Amniotic stem cell (primary cell): Measurements from ENCODE around the gene DAZAP1.
"Not testable (repeated sequence)": the region's sequence is repeated elsewhere in the genome, so short reads cannot be mapped to it uniquely, and the experiment has no call there.

Experiments
- DNase-seq: peaks from one replicate; lab custom pipeline; 2025; lab: John Stamatoyannopoulos, UW

The DAZAP1 gene

GRCh38 chr19:1425902-1426301 lies 18.5 kb downstream of the DAZAP1 start:
- no peak for DNase-seq

- no peak for DNase-seq
Measured at GRCh38 chr19:1426736-1427135, 19.4 kb downstream of the DAZAP1 start.

DNA sequence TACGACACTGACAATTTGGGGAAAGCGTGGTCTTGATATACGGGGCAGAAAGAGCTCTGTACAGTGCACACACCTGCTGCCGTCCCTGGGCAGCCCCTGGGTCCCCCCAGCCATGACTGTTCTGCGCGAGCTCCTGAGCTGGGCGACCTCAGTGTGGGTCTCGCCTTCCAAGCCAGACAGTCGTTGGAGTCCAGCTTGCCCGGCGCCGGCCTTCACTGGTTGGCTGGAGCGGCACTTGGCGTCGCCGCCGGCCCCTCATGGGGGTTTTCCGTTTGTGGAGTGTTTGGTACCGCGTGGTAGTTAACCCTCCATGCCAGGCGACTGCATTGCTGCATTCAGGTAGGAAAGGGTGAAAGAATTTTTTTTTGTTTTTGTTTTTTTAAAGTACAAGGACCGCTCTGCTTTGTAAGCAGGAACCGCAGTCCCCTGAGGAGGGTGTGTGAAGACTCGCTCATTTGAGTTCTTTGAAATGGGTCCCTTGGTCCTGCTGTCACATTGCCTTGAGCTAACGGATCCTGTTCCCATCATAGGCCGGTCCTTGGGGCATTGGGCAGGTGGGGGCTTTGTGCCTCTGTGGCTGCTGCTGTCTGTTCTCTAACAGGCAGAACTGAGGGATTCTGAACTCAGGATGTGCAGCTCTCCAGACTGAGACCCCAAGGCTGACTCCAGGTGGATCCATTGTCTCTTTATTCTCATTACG lies 20.0 kb downstream of the DAZAP1 start:
- no peak for DNase-seq

- no peak for DNase-seq
Measured at GRCh38 chr19:1428738-1429391, 21.5 kb downstream of the DAZAP1 start.

DNA sequence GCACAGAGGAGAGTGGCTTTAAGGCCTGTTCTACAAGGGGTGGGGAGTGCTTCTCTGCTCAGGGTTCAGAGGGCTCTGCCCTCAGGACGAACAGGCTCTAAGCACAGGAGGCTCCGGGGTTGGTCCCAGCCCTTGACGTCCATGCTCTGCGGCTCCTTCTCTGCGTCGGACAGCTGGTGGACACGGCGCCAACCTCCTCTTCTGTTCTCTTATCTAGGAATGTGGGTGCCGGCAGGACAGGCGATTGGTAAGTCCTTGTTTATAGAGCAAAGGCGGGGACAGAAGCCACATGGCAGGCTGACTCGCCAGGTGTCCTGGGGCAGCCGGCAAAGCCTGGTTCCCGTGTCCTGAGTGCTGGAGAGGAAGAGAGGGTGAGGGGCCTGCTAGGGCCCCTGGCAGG lies 22.4 kb downstream of the DAZAP1 start:
- DNase-seq = no peak

- DNase-seq = no peak
Measured at GRCh38 chr19:1430246-1430645, 22.9 kb downstream of the DAZAP1 start.

DNA sequence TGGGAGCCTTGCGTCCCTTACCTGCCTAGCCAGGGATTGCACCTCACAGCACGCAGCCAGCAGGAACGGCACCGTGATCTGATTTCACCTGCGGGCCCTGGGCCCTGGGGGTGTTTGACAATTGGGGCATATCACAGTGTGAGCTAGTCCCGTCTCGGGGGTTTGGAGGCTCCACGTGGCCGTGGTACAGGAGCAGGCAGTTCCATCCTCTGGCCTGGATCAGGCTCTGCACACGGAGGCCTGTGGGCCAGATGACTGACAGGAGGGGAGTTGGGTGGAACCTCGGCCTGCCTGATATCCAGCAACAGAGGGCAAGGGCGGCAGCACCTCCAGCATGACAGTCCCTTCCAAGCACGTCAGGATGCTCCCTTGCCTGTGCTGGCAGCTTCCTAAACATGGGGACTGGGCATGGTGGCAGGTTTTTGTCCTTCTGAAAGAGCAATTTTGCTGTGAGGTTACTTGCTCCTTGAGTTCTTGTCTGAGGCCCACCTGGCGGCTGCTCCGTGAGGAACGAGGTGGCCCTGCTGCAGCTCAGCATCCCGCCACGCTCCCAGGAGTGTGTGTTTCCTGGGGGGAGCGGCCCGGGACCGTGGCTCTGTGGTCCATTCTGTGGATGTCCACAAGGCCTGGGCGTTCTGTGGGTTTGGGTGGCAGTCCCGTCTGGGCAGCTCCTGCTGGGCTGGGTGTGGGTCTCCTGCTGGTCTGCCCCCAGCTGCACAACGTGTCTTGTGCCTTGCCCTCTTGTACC lies 24.5 kb downstream of the DAZAP1 start:
- no peak for DNase-seq

GRCh38 chr19:1432507-1432887 lies 25.1 kb downstream of the DAZAP1 start:
- no peak for DNase-seq

DNA sequence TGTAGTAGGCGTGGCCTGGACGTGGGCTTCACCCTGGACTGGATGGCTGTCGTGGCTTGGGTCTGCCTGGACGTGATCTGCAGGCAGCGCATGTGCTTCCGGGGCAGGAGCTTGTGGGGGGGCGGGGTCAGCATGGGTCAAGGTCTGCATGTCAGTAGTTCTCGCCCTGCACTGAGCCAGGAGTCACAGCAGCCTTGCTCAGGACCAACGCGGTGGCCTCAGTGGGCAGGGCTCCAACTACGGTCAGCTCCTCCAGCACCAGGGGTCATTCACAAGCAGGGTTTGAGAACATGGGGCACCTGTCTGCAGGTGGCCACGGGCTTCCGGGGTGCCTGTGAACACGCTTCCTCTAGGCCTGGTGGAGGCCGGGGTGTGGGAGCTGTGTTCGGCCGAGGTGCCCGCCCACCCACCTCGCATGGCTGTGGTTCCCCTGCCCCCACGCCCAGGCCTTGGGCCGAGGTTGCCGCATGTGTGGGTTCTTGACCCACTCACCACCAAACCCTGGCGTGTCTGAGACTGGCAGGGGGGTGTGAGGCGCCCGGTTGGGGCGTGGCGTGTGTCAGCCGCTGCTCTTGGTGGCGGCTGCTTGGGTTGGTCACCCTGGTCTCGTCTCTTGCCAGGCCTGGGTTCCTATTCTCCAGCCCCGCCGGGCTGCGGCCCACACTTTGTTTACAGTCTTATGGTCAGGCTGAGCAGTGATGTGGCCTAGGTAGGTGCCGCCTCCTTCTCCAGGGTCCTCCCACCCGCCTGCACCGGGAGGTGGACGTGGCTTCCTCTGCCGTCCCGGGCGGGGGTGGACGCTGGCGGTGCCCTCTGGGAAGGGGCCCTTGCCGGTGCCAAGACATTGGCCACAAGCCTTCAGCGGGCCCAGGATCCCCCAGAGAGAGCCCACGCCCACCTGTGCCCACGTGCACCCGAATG lies 26.0 kb downstream of the DAZAP1 start:
- DNase-seq = no peak

- no peak for DNase-seq
Measured at GRCh38 chr19:1434040-1434366, 26.6 kb downstream of the DAZAP1 start.

DNA sequence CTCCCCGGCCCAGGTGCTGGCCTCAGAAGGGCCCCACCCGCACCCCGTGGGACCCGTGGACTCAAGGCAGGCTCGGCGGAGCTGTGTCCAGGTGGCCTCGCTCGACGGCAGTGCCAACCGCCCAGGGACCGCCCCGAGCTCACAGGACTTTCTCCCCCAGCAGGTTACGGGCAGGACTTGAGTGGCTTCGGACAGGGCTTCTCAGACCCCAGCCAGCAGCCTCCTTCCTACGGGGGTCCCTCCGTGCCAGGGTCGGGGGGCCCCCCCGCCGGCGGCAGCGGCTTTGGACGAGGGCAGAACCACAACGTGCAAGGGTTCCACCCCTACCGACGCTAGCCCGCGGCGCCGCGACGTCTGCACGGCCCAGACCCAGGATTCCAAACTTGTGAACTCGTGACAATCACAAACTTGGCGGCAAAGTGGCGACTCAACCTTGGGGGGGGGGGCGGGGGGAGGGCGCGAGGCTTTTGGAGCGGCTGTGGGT lies 27.2 kb downstream of the DAZAP1 start:
- no peak for DNase-seq

DNA sequence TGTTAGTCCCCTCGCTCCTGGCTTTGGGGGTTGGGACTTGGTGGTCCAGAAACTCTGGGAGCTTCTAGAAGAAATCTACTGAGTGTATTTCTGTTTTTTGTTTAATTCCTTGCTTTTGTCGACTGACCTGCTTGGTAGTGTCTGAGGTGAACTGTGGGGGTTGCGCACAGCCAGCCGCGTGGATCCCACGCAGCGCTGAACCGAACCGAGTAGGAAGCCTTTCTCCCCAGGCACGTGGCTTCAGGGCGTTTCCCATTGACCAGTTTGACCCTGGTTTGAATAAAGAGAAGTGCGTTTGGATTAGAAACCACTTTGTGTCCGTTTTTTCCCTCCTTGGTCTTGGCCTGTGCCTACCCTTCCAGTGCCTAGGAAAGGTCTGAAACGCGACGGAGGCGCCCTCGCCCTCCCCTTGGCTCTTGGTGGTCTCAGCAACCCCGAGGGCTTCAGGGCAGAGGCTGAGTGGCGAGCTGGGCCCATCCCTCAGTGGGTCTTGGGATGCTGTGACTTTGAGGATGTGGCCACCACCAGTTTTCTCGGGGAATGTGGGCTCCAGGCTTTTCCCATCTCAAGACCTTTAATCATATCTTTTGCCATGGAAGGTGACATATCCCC lies 28.1 kb downstream of the DAZAP1 start:
- no peak for DNase-seq

DNA sequence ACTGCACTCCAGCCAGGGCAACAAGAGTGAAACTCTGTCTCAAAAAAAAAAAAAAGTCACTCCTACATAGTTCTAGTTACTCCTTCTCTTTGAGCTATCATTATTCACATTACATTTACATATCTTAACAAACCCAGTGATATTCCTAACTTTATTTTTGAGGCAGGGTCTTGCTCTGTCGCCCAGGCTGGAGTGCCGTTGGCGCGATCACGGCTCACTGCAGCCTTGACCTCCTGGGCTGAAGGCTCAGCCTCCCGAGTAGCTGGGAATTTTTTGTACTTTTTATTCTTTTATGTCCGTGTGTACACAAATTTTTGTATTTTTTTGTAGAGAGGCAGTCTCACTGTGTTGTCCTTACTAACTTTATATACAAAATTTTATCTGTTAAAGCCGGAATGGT lies 30.2 kb downstream of the DAZAP1 start:
- no peak for DNase-seq

DNA sequence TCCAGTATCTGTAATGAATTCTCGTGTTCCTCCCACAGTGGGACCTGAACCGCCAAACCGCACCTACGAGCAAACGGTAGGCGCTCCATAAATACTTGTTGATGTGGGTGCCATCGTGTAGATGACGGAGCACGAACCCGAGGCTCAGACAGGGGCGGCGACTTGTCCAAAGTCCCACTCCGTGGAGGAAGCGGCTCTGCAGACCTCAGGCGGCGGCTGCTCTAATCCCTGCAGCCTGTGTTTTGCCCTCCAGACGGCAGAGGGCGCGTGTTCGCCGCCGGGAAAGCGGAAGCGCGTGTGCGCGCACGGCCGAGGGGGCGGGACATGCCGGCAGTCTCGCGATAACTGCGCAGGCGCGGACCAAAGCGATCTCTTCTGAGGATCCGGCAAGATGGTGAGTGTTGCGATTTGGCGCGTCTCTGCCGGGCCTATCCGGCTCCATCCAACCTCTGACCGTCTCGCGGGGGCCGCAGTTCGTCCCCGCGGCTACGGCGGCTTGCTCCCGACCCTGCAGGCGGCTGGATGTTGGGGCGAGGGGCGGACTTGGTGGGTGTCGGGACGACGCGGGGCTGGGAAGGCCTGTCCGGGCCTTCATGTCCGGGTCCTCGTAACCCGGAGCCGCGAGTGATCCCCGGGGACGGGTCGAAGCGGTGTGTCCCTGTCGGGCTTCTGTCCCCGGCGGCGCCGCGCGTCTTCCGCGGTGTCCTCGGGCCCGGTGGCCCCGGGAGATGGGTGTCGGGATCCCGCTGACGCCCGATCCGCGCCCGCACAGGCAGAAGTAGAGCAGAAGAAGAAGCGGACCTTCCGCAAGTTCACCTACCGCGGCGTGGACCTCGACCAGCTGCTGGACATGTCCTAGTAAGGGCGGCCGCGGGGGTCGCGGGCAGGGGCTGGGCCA lies 30.9 kb downstream of the DAZAP1 start, which contains the start of gene RPS15:
Gene RPS15, plus strand, starts transcription at position 362 of the 898 bp plus-strand sequence. Its CDS starts 30 bp downstream, at position 392.
- peak; percentile 88 for DNase-seq

DNA sequence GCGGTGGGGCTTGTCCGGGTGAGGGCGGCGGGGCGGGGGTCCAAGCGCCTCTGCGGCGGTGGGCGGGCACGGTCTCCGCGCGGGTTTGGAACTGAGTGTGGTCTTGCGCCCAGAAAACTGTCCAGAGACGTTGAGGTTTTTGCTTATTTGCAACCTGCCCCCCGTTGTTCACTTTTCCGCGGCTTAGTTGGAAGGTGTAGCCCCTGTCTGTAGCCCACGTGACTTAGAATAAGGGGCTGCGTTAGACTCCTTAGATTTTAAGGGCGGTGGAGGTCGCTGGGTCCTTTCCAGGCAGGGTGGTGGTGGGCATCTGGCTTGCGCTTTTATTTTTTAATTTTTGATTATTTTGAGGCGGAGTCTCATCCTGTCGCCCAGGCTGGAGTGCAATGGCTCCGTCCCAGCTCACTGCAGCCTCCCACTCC lies 31.6 kb downstream of the DAZAP1 start:
- no peak for DNase-seq

GRCh38 chr19:1439525-1440417 lies 32.4 kb downstream of the DAZAP1 start:
- DNase-seq = not testable (repeated sequence)

DNA sequence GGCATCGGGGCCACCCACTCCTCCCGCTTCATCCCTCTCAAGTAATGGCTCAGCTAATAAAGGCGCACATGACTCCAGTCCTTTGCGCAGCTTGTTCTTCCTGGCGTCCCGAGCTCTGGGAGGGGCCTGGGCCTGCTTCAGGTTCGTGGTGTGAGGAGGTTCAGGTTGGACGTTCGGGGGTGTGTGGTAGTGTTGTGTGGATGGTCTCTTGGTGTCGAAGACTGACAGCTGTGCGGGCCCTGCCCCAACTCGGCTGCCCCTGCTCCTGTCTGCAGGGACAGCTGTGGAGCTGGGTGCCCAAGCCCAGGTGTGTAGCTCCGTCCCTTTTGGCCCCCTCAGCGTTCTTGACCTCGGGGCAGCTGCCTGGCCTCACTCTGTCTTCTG lies 33.0 kb downstream of the DAZAP1 start:
- no peak for DNase-seq

- DNase-seq = no peak
Measured at GRCh38 chr19:1441022-1441426, 33.6 kb downstream of the DAZAP1 start.

GRCh38 chr19:1441677-1442438 lies 34.5 kb downstream of the DAZAP1 start:
- no peak for DNase-seq
